GM23248 (cell line): ENCODE results near the gene C1QB.

Source experiments
- EZH2 ChIP-seq: fragments of 200-600 bp; sonication (generic); IDR thresholded peaks from 2 replicates; pipeline ENCODE4 v1.6.1; 2018; ENCODE audit warnings: antibody characterized with exemption, mild to moderate bottlenecking; ENCODE audit not compliant: insufficient read depth, poor library complexity, severe bottlenecking
- EZH2phosphoT487 ChIP-seq: fragments of 200-600 bp; sonication (generic); IDR thresholded peaks from 2 replicates; pipeline ENCODE4 v1.6.1; 2018; ENCODE audit warnings: antibody characterized with exemption, moderate library complexity, mild to moderate bottlenecking, low read depth; ENCODE audit not compliant: insufficient read depth

DNA sequence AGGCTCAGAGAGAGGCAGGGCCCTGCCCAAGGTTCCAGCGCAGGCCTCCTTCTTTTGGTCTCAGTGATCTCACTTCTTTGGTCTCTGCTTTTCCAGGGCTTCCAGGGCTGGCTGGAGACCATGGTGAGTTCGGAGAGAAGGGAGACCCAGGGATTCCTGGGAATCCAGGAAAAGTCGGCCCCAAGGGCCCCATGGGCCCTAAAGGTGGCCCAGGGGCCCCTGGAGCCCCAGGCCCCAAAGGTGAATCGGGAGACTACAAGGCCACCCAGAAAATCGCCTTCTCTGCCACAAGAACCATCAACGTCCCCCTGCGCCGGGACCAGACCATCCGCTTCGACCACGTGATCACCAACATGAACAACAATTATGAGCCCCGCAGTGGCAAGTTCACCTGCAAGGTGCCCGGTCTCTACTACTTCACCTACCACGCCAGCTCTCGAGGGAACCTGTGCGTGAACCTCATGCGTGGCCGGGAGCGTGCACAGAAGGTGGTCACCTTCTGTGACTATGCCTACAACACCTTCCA is 7.7 kb downstream of the C1QB start:
- TF ChIP-seq EZH2phosphoT487: no peak
- no peak for TF ChIP-seq EZH2
